GM19238 (cell line): ENCODE results near the gene KIF6.
"Not testable (repeated sequence)": the region's sequence is repeated elsewhere in the genome, so short reads cannot be mapped to it uniquely, and the experiment has no call there.

ENCODE experiments used
- DNase-seq: peaks from one replicate; pipeline ENCODE4 v3.0.0; 2011; ENCODE audit warnings: low spot score; ENCODE audit not compliant: insufficient read length

The KIF6 gene

DNA sequence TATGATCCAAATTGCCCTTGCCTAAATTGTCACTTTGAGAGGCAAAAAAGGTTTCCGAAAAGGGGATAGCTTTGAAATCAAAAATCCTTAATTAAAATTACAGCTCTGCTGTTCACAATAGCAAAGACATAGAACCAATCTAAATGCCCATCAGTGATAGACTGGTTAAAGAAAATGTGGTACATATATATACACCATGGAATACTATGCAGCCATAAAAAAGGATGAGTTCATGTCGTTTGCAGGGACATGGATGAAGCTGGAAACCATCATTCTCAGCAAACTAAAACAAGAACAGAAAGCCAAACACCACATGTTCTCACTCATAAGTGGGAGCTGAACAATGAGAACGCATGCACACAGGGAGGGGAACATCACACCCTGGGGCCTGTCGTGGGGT lies 1.9 kb downstream of the KIF6 start:
- DNase-seq = not testable (repeated sequence)

DNA sequence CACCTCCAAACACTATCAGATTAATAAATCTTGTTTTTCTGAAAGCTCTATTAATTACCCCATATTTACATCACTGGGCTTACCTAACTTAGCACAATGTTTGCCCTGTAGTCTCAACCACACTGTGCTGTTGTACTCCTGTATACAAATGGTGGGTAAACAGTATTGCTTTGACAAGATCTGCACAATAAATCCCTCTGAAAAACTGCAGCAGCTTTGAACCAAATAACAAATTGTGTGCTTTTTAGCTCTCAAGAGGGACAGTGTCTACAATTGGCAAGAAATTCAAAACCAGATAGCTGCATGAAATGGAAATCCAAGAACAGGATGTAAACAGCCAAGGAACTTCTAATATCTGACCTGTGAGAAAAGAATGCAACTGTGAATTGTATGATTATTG lies 10.4 kb downstream of the KIF6 start:
- DNase-seq = no peak

DNA sequence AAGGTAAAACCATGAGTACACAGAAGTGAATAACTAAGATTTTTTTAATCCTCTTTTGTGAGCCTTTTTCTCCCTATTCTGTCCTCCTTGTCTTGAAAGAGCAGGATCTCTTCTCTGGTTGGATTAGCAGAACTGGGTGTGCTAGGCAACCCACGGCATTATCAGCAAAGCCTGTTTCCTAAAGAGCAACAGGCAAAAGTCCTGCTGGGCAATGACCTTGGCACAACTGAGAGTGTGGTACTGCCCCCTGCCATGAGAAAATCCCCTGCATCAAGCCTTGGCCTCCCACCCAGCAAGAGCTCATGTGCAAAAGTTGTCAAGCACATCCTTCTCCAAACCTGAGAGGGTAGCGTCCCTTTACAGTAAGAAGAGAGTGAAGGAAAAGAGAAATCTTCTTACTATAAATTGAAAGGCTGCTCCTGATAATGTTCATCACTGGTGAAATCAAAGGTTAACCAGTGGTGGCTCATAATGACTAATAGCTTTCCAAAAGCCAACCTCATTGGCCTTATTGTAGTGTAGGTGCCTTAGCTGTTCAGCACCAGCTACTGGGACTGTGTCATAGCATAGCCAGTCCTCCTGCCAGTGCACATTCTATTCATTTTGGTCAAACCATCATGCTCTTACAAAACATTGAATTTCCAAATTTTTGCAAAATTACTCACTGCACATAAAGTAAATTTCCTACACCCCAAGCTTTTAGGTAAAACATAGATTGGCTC lies 17.1 kb downstream of the KIF6 start:
- no peak for DNase-seq

DNA sequence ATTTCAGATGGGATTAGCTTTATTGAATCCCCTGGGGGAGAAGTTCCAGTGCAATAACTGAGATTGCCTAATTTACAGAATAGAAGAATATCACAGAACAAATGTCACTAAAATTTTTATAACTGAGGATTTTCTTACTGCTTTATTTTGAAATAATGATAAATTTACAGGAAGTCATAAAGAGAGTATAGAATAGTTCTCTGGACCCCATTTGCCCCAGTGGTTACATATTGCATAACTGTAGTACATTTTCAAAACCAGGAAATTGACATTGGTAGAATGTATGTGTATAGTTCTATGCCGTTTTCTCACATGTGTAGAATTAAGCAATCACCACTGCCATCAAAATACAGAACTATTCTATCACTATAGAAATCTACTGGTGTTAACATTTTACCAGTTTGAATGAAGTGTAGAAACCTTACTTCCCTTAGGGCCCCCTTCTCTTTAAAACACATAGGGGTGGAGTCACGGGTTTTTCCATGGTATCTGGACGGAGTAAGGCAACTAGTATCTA lies 18.3 kb downstream of the KIF6 start:
- DNase-seq = no peak

DNA sequence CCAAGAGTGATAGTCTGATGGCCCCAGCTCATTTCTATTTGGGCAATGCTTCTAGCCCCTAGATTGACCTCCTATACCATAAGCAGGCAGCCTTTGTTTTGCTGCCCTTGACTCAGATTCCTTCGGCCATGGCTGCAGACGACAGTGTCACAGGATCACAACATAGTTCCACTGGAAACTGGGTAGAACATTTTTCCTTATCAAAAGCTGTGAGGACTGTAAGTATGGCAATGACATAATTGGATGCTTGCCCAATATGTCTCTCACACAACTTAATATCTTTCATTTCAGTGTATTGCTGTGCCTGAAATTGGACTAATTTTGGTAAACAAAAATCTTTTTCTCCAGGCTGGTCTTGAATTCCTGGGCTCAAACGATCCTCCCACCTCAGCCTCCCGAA lies 22.9 kb downstream of the KIF6 start:
- no peak for DNase-seq

DNA sequence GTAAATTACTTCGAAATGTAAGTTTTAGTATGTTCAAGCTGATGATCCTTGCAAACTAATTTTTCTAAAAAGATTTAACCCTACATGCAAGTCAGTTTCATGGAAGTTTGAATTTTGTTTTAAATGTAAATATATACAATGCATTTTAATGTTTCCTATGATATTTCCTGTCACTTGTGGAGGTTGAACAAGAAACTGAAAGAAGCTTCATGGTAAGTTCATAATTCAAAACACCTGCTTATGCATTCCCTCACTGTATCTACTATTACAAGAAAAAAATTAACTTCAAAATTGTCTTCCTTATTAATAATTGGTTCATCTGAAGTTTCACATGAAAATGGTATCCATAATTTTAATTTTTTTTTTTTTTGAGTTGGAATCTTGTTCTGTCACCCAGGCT lies 24.8 kb downstream of the KIF6 start:
- no peak for DNase-seq

DNA sequence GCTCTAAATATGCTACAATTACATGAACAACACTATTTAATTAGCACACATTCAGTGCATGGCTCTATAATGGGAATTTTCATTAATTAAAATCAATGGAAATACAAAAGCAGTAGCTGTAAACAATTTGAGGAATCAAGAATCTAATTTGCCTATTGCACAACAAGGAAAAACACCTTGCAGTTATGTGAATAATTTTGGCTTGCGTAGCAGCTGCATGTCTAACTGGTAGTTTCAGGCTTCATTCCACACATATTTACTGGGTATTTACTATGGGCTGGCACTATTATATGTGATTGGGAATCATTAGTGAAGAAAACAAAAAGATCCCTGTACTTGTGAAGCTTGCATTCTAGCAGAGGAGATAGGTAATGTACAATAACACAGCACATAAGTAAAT lies 26.4 kb downstream of the KIF6 start:
- no peak for DNase-seq

DNA sequence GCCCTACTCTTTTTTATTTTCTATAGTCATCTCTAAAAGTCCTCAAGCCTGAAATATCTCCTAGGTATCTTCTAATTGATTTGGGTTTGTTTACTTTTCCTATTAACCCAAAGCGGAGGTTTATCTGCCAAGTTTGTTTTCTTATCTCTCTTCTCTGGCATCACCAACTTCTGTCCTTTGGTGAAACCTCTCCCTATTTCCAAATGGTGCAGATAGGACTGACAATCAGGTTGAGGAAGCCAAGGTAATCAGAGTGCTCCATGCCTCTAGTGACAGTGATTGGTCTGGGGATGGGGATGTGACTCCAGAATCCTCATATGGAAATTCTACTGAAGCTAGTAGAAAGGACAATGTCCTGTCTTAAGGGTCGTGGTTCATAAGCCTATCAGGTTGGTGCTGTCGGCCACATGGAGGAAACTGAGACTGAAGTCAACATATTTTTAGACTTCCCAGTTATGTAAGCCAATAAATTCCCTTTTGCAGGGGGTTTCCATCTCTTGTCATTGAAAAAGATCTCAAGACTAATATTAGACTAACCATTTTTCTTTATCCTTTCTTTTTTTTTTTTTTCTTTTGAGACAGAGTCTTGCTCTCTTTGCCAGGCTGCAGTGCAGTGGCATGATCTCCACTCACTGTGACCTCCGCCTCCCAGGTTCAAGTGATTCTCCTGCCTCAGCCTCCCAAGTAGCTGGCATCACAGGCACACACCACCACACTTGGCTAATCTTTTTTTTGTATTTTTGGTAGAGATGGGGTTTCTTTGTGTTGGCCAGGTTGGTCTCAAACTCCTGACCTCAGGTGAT lies 28.0 kb downstream of the KIF6 start:
- no peak for DNase-seq

DNA sequence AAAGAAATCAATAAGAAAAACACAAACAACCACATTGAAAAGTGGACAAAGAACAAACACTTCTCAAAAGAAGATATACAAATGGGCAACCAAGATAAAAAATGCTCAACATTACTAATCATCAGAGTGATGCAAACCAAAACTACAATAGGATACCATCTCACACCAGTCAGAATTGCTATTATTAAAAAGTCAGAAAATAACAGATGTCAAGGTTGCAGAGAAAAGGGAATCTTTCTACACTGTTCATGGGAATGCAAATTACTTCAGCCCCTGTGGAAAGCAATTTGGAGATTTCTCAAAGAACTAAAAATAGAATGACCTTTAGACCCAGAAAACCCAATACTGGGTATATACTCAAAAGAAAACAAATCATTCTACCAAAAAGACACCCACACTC lies 29.8 kb downstream of the KIF6 start:
- DNase-seq = no peak

DNA sequence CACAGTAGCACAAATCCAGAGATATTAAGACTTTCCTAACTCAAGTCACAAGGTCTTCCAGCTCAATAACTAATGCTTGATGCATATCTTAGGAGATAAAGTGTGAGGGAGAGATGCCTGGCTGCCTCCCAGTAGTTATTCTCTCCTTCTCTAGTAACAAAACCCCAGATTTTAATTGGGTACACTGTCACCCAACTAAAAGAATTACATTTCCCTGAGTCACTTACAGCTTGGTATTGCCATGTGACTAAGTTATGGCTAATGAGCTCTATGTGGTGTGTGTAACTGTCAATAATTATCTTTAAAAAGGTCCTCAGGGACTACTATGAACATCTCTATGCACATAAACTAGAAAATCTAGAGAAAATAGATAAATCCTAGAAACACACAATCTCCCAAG lies 32.0 kb downstream of the KIF6 start:
- DNase-seq = no peak

DNA sequence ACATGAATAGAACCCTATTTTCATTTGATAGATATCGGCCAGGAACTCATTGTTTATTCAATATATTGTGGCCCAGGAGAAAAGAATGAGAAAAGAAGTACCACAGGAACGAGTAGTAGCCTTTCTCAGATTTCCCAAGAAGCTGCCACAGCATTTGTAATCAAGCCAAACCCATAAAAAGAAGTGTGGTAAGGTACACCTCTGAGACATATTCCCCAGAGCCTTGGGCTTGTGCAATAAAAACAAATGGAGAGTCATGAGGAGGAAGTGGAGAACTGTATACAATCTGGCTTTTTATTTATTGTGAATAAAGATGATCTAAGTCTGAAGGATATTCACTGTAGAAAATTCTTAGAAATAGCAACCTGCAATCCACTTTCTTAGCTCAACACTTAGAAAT lies 36.7 kb downstream of the KIF6 start:
- no peak for DNase-seq

DNA sequence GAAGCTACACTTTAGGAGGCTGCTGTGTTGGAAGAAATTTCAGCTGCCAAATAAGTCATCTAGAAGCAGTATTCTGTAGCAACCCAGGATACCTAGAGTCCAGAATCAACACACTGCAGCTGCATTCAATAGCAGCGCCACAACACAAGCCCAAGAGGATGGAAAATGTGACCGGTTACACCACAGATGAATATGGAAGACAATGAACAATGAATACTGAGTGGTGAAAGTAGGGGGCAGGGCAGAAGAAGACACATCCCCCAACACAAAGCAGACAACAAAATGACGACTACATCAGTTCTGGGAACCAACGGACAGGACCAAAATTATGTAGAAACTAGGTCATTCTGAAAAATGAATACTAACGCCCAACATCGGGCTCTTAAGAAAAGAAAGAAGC lies 38.2 kb downstream of the KIF6 start:
- no peak for DNase-seq

DNA sequence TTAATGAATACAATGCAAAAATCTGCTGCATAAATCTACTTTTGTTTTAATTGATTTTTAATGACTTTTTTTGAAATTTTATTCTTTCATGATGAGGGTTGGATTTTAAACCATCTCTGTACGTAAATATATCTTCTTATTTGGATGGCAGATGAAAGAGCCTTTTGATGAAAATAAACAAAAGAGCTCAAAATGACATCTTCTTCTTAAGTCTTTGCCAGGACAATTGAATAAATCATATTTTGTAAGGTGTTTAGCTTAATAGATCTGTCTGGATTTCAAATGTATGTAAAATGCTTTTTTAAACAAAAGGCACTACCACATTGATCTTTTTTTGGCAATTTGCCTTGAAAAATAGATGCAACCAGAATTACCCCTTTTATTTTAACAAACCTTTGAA lies 39.3 kb downstream of the KIF6 start:
- no peak for DNase-seq

DNA sequence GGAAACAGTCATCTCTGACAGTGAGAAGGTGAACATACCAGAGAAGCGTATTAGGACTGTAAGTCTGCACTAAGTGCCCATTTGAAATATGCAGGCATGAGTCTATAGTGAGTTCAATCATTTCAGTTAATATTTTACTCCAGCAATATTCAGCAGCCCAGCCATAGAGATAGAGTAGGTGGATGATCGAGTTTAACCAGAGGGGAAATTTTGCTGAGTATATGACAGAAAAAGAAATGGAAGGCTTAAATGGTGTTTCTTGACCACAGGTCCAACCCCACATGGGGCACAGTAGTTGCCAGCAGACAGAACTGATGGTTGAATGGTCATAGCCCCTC lies 39.8 kb downstream of the KIF6 start:
- no peak for DNase-seq

DNA sequence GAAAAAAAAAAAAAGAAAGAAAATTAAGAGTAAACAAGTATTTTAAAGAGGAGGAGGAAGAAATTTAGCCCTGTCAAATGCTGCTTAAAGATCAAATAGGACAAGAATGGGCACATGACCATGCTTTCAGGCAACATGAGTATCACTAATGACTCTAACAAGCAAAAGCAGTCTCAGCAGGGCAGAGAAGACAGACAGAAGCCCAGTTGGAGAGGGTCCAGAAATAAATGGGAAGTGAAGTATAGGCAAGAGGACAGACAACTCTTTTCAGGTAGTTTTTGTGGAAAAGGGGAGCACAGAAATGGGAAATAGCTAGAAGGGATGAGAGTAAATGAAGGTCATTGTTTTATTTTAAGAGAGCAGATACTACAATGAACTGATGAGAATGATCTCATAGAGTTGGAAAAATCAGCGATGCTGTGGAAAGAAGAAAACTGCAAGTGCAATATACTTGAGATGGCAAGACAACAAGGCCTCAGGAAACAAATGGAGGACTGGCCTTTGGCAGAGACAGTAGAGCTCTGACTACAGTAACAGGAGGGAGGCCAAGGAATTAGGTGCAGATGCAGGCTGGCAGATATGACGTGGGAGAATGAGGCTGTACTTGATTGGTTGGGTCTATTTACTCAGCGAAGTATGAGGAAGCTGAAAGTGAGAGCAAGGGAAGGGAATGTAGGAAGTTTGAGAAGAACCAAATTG lies 40.3 kb downstream of the KIF6 start:
- no peak for DNase-seq

DNA sequence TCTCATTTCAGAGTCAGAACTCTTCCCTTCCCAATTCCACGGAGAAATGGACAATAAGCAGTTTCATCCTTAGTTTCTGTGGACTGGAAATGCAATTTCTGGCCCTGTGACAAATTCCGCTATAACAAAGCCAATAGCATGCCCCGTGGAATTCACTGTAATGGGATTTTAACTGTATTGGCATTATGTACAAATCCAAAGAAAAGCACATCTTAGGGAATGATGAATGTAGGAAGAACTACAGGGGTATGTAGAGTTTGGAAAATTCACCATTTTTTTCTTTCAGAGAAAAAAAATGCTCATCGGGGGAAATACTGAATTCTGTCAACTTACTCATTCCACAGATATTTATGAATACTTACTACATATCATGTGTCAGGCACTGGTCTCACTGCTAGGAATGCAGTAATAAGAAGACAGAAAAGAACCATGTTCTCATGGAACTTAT lies 43.5 kb downstream of the KIF6 start:
- DNase-seq = no peak

DNA sequence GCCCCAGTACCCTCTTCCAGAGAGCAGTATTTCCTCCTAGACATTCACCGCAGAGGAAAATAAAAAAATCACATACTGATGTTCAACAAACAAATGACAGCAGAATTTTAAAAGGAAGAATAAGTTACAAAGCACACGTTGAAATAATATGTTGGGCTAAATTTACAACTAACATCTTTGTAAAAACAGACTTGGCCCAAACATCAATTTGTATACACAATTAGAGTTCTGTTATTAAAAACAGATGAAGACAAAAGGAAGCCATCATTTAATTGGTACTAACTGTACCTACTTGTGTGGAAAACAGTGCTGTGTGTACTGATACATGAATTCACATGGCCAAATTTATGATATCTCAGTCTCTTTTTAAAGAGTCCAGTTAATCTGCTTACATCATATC lies 46.3 kb downstream of the KIF6 start:
- DNase-seq = no peak

DNA sequence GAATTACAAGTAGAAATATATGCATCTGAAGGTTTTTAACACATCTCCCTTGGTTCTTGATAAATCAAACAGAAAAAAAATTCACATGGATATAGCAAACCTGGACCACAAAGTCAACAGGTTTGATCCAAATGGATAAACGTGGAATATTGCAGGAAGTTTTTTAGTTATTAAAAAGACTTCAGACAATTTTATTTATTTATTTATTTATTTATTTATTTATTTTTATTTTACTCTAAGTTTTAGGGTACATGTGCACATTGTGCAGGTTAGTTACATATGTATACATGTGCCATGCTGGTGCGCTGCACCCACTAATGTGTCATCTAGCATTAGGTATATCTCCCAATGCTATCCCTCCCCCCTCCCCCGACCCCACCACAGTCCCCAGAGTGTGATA lies 47.9 kb downstream of the KIF6 start:
- not testable (repeated sequence) for DNase-seq

DNA sequence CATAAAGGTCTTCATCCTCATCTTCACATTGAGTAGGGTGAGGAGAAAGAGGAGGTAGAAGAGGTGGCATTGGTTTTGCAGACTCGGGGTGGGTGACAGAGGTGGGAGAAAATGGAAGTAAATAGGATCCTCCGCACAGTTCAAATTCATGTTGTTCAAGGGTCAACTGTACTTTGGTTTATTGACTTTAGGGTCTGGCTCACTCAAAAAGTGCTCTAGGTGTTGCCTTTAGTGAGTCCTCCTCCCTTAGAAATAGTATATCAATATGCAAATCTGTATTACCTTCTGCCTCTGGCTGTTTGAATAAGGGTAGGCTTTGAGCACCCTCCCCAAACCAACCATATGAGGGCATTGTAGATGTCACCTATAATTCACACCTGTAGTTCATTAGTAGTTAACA lies 54.7 kb downstream of the KIF6 start:
- DNase-seq = no peak

DNA sequence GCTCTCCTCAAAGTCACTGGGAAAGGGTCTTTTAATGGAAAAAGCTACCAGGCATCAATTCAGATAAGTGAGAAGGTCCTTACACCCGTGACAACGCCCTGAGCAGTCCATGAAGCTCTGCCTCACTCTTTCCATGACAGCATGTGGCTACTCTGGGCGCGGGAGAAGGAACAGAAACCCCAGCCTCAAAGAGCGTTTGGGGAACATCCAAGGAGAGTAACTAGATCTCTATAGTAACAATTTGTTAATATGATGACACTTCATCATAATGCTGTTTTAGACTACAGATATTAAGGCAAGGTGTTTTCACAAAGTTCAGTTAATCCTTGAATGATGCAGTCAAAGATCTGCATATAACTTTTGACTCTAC lies 55.2 kb downstream of the KIF6 start:
- no peak for DNase-seq

DNA sequence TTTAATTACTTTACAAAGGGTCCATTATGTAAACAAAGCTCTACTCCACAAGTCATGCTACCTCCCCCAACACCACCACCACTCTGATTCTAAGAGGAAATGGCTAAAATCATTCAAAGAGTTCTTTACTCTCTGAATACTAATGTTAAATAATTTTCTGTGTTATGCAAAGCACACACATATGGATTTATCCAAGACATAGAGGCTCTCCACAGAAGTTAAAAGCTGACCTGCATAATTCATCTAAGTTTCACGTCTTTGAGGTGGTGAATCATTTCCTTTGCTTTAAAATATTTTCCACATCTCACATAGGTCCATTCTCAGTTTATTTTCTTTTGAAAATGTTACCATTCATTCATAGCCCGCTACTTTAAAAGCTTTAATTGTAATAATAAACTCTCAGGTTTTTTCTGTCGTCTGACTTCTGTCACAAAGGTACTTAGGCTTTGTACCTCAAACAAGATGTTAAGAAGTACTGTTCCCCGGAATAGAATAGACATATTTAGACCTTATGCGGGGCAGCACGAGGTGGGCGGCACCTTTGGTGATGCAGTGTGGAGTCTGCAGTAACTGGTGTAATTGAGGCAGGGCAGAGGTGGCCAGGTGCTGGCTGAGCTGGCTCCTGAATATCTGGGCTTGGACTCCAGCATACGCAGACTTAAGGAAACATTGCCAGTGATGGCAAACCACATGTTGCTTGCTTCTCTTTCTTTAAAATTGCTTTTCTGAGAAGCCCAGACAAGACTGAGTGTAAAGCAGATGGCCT lies 55.8 kb downstream of the KIF6 start:
- DNase-seq = no peak
